HG03521 (cell line): ENCODE data around the gene COPRS.
"Not testable (repeated sequence)": the region's sequence is repeated elsewhere in the genome, so short reads cannot be mapped to it uniquely, and the experiment has no call there.

Experiments used
- ATAC-seq: cut with Tn5 transposase; IDR thresholded peaks from one replicate; pipeline ENCODE4 v1.9.1; 2021; ENCODE audit warnings: mild to moderate bottlenecking, moderate library complexity; ENCODE audit not compliant: unreplicated experiment

COPRS gene

GRCh38 chr17:31809876-31810275, 49.2 kb downstream of the COPRS start:
- not testable (repeated sequence) for ATAC-seq

DNA sequence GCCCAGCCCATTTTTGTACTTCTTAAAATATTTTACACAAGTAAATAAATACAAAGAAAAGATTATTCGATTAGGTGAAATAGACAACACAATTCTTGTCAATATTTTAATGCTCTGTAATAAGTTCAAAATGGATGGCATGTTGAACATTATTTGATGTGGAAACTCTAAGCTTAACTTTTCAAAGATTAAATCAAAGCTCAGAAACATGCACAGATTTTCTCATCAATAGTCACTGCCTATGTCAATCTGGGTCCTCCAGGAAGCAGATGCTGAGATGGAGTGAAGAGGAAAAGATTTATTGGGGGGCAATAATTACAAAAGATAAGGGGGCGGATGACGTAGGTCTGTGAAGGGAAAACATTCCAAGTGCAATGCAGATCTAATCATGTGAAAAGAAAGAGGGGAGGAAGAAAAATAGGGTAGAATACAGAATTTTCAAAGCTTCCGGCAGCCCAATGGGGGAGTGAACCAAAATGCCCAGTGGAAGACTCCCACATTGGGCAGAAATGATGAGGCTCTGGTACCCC, 50.5 kb downstream of the COPRS start:
- no peak for ATAC-seq

GRCh38 chr17:31807846-31808245, 51.2 kb downstream of the COPRS start:
- no peak for ATAC-seq

- no peak for ATAC-seq
Observed at GRCh38 chr17:31806921-31807320, 52.1 kb downstream of the COPRS start.

- ATAC-seq: no peak
Observed at GRCh38 chr17:31803494-31804213, 55.4 kb downstream of the COPRS start.

DNA sequence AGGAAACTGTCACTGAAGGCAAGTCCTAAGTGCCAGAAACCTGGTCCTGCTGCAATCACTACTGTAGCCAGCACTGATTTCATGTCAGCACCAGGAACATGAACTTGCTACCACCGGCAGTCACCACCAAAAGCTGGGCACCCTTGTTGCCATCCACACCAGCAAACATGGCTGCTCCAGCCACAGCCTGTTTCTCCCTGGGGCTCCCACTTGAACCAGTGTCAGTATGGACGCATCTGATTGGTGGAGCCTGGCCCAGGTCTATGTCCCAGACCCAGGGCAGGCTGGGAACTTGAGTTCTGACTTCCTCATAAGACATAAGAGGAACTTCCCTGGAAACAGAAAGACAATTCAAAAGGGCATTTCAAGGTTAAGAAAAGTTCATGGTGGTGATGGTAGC, 56.5 kb downstream of the COPRS start:
- no peak for ATAC-seq
